Hepatocyte (in vitro differentiated cells): ENCODE results near the gene KIAA1210. TPM values are rescaled to one million over a fixed set of nuclear protein-coding genes. Genes with fewer than 3 reads are reported as not detected.

Experiments
- DNase-seq: peaks from one replicate; pipeline ENCODE4 v3.0.0-alpha.2; 2016; ENCODE audit warnings: low spot score
- H2AFZ ChIP-seq: fragments of 200-600 bp; sonication (generic); 2 replicates; pipeline ENCODE4 v1.6.0; 2016; ENCODE audit warnings: antibody characterized with exemption, mild to moderate bottlenecking
- H3K27ac ChIP-seq: fragments of 200-600 bp; sonication (generic); 2 replicates; pipeline ENCODE4 v1.5.1; 2016; ENCODE audit warnings: mild to moderate bottlenecking
- H3K27me3 ChIP-seq: fragments of 200-600 bp; sonication (generic); 2 replicates; pipeline ENCODE4 v1.6.1; 2016
- H3K36me3 ChIP-seq: fragments of 200-600 bp; sonication (generic); replicated peaks from 2 replicates; pipeline ENCODE4 v1.5.1; 2016; ENCODE audit warnings: low read depth; ENCODE audit not compliant: insufficient read depth
- H3K4me1 ChIP-seq: fragments of 200-600 bp; sonication (generic); 2 replicates; pipeline ENCODE4 v1.5.1; 2016; ENCODE audit warnings: mild to moderate bottlenecking, moderate library complexity; ENCODE audit not compliant: insufficient read depth
- H3K4me2 ChIP-seq: fragments of 200-600 bp; sonication (generic); 2 replicates; pipeline ENCODE4 v1.6.0; 2016
- H3K4me3 ChIP-seq: fragments of 200-600 bp; sonication (generic); 2 replicates; pipeline ENCODE4 v1.5.1; 2016; ENCODE audit warnings: mild to moderate bottlenecking
- H3K79me2 ChIP-seq: fragments of 200-600 bp; sonication (generic); 2 replicates; pipeline ENCODE4 v1.6.0; 2017; ENCODE audit warnings: mild to moderate bottlenecking
- H3K9me2 ChIP-seq: fragments of 200-600 bp; sonication (generic); replicated peaks from 2 replicates; pipeline ENCODE4 v1.6.0; 2017; ENCODE audit warnings: mild to moderate bottlenecking; ENCODE audit not compliant: insufficient read depth
- H3K9me3 ChIP-seq: fragments of 200-600 bp; sonication (generic); 2 replicates; pipeline ENCODE4 v1.5.1; 2016; ENCODE audit warnings: low read depth, mild to moderate bottlenecking
- H4K20me1 ChIP-seq: fragments of 200-600 bp; sonication (generic); 2 replicates; pipeline ENCODE4 v1.6.0; 2016; ENCODE audit warnings: mild to moderate bottlenecking; ENCODE audit not compliant: insufficient read depth, poor library complexity, severe bottlenecking
- CTCF ChIP-seq: fragments of 200-600 bp; sonication (generic); IDR thresholded peaks from 2 replicates; pipeline ENCODE4 v1.5.1; 2016; ENCODE audit warnings: antibody characterized with exemption, mild to moderate bottlenecking; ENCODE audit not compliant: poor library complexity
- EZH2 ChIP-seq: fragments of 200-600 bp; sonication (generic); IDR thresholded peaks from 2 replicates; pipeline ENCODE4 v1.6.1; 2016; ENCODE audit warnings: antibody characterized with exemption, mild to moderate bottlenecking, borderline replicate concordance
- EZH2phosphoT487 ChIP-seq: fragments of 200-600 bp; sonication (generic); IDR thresholded peaks from one replicate; pipeline ENCODE4 v1.6.1; 2018; ENCODE audit warnings: antibody characterized with exemption, mild to moderate bottlenecking, low read depth, moderate library complexity; ENCODE audit not compliant: unreplicated experiment, severe bottlenecking
- WGBS: methylation state at CpG from one replicate; pipeline ENCODE4 v1.1.6; 2016; ENCODE audit warnings: low lambda C conversion rate; ENCODE audit errors: missing lambda C conversion rate; 5-methylcytosine and 5-hydroxymethylcytosine counted together
- polyA plus RNA-seq: library from polyadenylated mRNA; unstranded; fragments of >200 nt; fragmentation: Nextera tagmentation; extraction: Ambion mirVana; gene quantifications from 2 replicates; pipeline ENCODE4 v1.2.1, GENCODE V29; 2016
- total RNA-seq: library from RNA; depleted of rRNA; stranded (reverse); fragments of >200 nt; gene quantifications from 2 replicates; pipeline ENCODE4 v1.2.3, GENCODE V29; 2014

The KIAA1210 gene
- total and polyA plus RNA-seq, 2 experiments from 2014 or later, result 0.03 TPM; not detected in 1

GRCh38 chrX:119101168-119101567 lies 26.4 kb downstream of the KIAA1210 start:
- 41% methylated on average over 1 of the region's 1 CpG for WGBS
- H3K36me3 ChIP-seq, result no peaks in the 10 kb centered on the region

GRCh38 chrX:119095936-119096335 lies 31.7 kb downstream of the KIAA1210 start:
- H3K4me3 ChIP-seq, result no peak overlapping the region
- no peaks in the 10 kb centered on the region for H3K27me3 ChIP-seq
- DNase-seq, result no peak
- no peak overlapping the region for H2AFZ ChIP-seq
- no peaks in the 10 kb centered on the region for H3K36me3 ChIP-seq
- H3K9me3 ChIP-seq, result no peaks in the 10 kb centered on the region
- H3K4me1 ChIP-seq, result no peaks in the 10 kb centered on the region
- no peak overlapping the region for H3K27ac ChIP-seq
- no peaks in the 10 kb centered on the region for H3K9me2 ChIP-seq
- no peak overlapping the region for H3K4me2 ChIP-seq
- no peaks in the 10 kb centered on the region for H4K20me1 ChIP-seq
- no peaks in the 10 kb centered on the region for H3K79me2 ChIP-seq
- TF ChIP-seq CTCF, result no peak

More at GRCh38 chrX:119101168-119101567, 26.4 kb downstream of the KIAA1210 start:
- TF ChIP-seq CTCF (no peak), EZH2 (no peak), EZH2phosphoT487 (no peak)
- H3K4me2 ChIP-seq, result no peak overlapping the region
- H4K20me1 ChIP-seq, result no peaks in the 10 kb centered on the region
- H3K4me3 ChIP-seq, result no peak overlapping the region
- H3K9me2 ChIP-seq, result no peaks in the 10 kb centered on the region
- H3K4me1 ChIP-seq, result no peaks in the 10 kb centered on the region
- no peaks in the 10 kb centered on the region for H3K79me2 ChIP-seq
- DNase-seq, result no peak
- H3K9me3 ChIP-seq, result no peaks in the 10 kb centered on the region
- no peak overlapping the region for H2AFZ ChIP-seq
- H3K27ac ChIP-seq, result no peak overlapping the region
- no peaks in the 10 kb centered on the region for H3K27me3 ChIP-seq

GRCh38 chrX:119094819-119095218 lies 32.8 kb downstream of the KIAA1210 start:
- Histone ChIP-seq H3K27me3 (no peaks in the 10 kb centered on the region), H3K9me2 (no peaks in the 10 kb centered on the region), H3K4me3 (no peak overlapping the region), H4K20me1 (no peaks in the 10 kb centered on the region), H3K79me2 (no peaks in the 10 kb centered on the region), H3K4me1 (no peaks in the 10 kb centered on the region), H3K36me3 (no peaks in the 10 kb centered on the region), H3K9me3 (no peaks in the 10 kb centered on the region), H3K4me2 (no peak overlapping the region), H2AFZ (no peak overlapping the region), H3K27ac (no peak overlapping the region)
- DNase-seq, result no peak
- TF ChIP-seq EZH2phosphoT487, result no peak
- no peak for TF ChIP-seq CTCF
- no peak for TF ChIP-seq EZH2
- WGBS, result 63% methylated on average over 3 of the region's 3 CpGs

- Histone ChIP-seq H3K79me2 (no peaks in the 10 kb centered on the region), H4K20me1 (no peaks in the 10 kb centered on the region), H3K27me3 (no peaks in the 10 kb centered on the region), H3K4me3 (no peak overlapping the region), H2AFZ (no peak overlapping the region), H3K9me2 (no peaks in the 10 kb centered on the region), H3K4me2 (no peak overlapping the region), H3K27ac (no peak overlapping the region), H3K4me1 (no peaks in the 10 kb centered on the region), H3K36me3 (no peaks in the 10 kb centered on the region), H3K9me3 (no peaks in the 10 kb centered on the region)
- TF ChIP-seq CTCF, result no peak
- TF ChIP-seq EZH2, result no peak
- TF ChIP-seq EZH2phosphoT487, result no peak
- peak; percentile 19 for DNase-seq
- WGBS, result 67% methylated on average over 7 of the region's 7 CpGs
Measured at GRCh38 chrX:119093991-119094735, 33.4 kb downstream of the KIAA1210 start.
